Suppressor macrophage (primary cell): ENCODE measurements around the gene ITGB8.
"Not testable (repeated sequence)": the region's sequence is repeated elsewhere in the genome, so short reads cannot be mapped to it uniquely, and the experiment has no call there.

Source experiments
- DNase-seq, 4 experiments: peaks; one replicate each; pipeline ENCODE4 v3.0.0-alpha.2; 2020 to 2022
- total RNA-seq, 17 experiments: gene quantifications; one replicate each; lab custom pipeline; 2026; ENCODE audit warnings: mixed read lengths in 6 of 17, inconsistent platforms in 3 of 17; lab: John Stamatoyannopoulos, UW

ITGB8 gene
- 3.9 to 1,202 (median 28.6) reads per million in 17 experiments for total RNA-seq

GRCh38 chr7:20330239-20330927, at the start of gene ITGB8:
TSS of gene ITGB8 (plus strand) at chr7:20330900. CDS start at chr7:20331807, 907 bp downstream.
- DNase-seq: peak; percentile 94 to 98 (median 96)

DNA sequence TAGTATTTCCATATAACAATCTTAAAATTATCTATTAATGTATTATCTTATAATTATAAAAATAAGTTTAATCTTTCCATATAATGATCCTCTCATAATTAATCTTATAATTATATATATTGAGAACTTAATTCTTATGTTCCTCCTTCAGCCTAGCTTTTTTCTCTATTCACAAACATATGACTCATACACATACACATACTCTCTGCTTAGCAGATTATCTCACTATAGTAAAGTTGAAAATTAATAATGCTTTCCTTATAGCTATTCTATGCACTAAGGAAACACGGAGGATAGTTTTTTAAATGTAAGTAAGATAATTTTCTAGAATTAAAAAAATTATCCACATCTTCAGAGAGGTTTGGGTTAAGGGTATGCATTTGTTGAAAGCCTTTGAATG, 47.7 kb upstream of the ITGB8 start:
- peak in 2 of 4 experiments; percentile 27 to 32 for DNase-seq

- no peak for DNase-seq
Observed at GRCh38 chr7:20283385-20283784, 47.3 kb upstream of the ITGB8 start.

GRCh38 chr7:20284003-20284770, 46.5 kb upstream of the ITGB8 start:
- no peak for DNase-seq

DNA sequence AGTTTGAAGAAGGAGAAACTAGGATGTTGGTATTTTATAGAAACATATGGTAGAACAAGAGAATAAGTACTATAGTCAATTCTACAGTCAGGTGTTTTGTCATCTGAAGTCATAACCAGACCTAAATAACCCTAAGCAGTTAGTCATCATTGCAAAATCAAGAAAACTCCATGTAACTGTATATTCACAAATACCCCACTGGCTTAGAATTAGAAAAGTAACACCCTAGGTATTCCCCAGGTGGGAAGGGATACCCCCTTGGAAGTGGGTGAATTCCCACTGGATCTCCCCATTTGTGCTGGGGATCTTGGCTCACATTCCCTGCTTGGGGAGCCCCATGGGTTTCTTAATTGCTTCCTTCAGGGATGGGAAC, 45.9 kb upstream of the ITGB8 start:
- DNase-seq: peak in 1 of 4 experiments; percentile 21

GRCh38 chr7:20287317-20287716, 43.4 kb upstream of the ITGB8 start:
- DNase-seq: no peak

GRCh38 chr7:20288036-20288435, 42.7 kb upstream of the ITGB8 start:
- no peak for DNase-seq

GRCh38 chr7:20290505-20291111, 40.1 kb upstream of the ITGB8 start:
- DNase-seq: peak in 1 of 4 experiments; percentile 24

DNA sequence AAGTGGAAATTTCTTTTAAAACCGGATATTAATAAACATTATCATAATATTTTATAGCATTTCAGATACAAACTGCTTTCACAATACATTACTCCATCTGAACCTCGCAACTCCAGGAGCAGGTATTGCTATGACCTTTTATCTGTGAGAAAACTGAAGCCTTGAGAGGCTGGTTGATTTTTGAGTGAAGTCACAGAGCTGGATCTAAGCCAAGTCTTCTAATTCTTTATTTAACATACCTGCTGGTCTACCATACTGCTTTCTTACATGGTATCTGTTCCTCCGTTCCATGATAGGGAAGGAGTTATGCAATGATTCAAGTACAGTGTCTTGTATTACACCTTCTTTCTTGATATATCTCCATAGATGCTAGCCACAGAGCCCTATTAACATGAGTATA, 37.4 kb upstream of the ITGB8 start:
- DNase-seq: no peak

DNA sequence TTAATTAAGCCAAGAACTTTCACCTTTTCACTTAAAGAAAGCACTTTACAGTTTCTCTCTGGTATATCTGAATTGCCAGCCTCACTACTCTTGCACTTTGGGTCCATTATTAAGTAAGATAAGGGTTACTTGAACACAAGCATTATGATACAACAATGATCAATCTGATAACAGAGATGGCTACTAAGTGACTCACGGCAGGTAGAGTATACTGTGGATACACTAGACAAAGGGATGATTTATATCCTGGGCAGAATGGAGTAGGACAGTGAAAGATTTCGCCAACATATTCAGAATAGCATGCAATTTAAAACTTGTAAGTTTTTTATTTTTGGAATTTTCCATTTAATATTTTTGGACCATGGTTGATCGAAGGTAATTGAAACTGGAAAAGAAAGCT, 34.3 kb upstream of the ITGB8 start:
- no peak for DNase-seq

- no peak for DNase-seq
Observed at GRCh38 chr7:20296901-20297300, 33.8 kb upstream of the ITGB8 start.

DNA sequence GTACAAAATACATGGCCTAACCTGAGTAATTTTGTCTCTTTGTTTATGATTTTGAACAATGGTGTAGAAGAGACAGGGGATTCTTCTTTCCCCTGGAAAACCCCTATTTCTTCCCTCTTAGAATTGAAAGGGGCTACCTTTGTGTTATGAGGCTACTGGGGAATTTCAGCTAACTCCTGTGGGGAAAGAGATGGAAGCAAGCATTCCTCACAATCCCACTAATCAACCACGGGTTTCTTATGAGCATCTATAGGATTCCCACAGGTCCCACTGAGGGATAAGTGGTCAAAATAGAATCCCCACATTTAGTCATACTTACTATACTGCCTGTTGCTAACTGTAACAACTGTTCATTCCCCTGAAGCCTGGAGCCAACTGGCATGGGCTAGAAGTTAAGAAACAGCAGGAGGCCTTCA, 32.2 kb upstream of the ITGB8 start:
- DNase-seq: no peak

GRCh38 chr7:20299145-20299544, 31.6 kb upstream of the ITGB8 start:
- no peak for DNase-seq

GRCh38 chr7:20299647-20300312, 30.9 kb upstream of the ITGB8 start:
- DNase-seq: peak; percentile 5 to 62 (median 46)

DNA sequence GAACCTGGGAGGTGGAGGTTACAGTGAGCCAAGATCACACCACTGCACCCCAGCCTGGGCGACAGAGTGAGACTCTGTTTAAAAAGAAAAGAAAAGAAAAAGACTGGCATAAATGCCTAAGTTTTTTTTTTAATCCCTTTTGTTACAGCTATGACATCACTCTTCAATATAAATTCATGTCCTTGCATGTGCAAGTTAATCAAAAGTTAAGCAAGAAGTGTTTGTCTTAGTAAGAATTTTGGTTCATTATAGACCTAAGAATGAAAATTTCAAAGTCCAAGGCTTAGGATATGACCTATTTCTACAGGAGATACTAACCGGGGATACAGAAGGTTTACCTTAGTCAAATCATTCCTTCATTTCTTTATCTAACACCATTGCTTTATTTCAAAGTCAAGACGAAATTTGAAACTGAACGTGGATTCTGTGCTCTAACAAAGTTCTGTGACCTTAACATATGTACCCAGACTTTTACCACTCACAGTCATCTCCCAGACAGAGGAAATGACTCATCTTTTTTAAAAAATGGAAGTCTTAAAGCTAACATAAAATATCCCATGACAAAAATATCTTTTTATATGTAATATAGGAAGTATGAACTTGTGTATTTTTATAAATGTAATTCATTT, 29.3 kb upstream of the ITGB8 start:
- peak; percentile 29 to 84 (median 64) for DNase-seq

GRCh38 chr7:20302300-20302699, 28.4 kb upstream of the ITGB8 start:
- not testable (repeated sequence) for DNase-seq

- no peak for DNase-seq
Observed at GRCh38 chr7:20302891-20303290, 27.8 kb upstream of the ITGB8 start.

- no peak for DNase-seq
Observed at GRCh38 chr7:20304366-20304765, 26.3 kb upstream of the ITGB8 start.

DNA sequence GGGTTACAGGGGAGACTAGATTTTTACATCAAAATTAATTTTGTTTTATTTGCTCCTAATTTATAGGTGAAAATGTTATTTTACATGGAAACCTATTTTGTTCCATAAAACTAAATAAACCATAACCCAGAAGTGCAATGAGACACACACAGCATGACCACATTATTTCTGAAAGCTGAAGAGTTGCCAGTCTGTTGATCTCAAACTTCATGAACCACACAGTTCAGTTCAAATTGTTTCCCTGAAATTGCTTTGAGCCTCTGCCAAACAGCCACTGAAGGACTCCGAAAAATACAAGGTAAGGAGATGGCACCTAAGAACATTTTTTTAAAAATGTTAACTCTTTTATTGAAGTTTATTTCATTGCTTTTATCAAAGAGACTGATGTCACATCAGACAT, 25.0 kb upstream of the ITGB8 start:
- DNase-seq: no peak

GRCh38 chr7:20306180-20306946, 24.3 kb upstream of the ITGB8 start:
- no peak for DNase-seq

GRCh38 chr7:20307119-20307518, 23.6 kb upstream of the ITGB8 start:
- peak in 2 of 4 experiments; percentile 19 to 25 for DNase-seq

GRCh38 chr7:20307901-20308300, 22.8 kb upstream of the ITGB8 start:
- DNase-seq: no peak
